ENCODE data around the gene DNAAF5.

The DNAAF5 gene

GRCh38 chr7:707296-708000 is 19.1 kb upstream of the DNAAF5 start:
- DNase-seq (ENCODE audit: low read depth): no peak

GRCh38 chr7:710161-710560 is 16.3 kb upstream of the DNAAF5 start:
- DNase-seq (ENCODE audit: low read depth): no peak

- no peak for DNase-seq (ENCODE audit: low read depth)
Measured at GRCh38 chr7:711093-711921, 15.2 kb upstream of the DNAAF5 start.

- no peak for DNase-seq (ENCODE audit: low read depth)
Measured at GRCh38 chr7:711922-712380, 14.5 kb upstream of the DNAAF5 start.

- no peak for DNase-seq (ENCODE audit: low read depth)
Measured at GRCh38 chr7:712381-713138, 13.9 kb upstream of the DNAAF5 start.

GRCh38 chr7:713139-713457 is 13.4 kb upstream of the DNAAF5 start:
- no peak for DNase-seq (ENCODE audit: low read depth)

- no peak for DNase-seq (ENCODE audit: low read depth)
Measured at GRCh38 chr7:713488-714230, 12.8 kb upstream of the DNAAF5 start.

- DNase-seq (ENCODE audit: low read depth): no peak
Measured at GRCh38 chr7:714251-714671, 12.2 kb upstream of the DNAAF5 start.

GRCh38 chr7:716222-716621 is 10.3 kb upstream of the DNAAF5 start:
- DNase-seq (ENCODE audit: low read depth): no peak

GRCh38 chr7:716636-717035 is 9.9 kb upstream of the DNAAF5 start:
- no peak for DNase-seq (ENCODE audit: low read depth)

- no peak for DNase-seq (ENCODE audit: low read depth)
Measured at GRCh38 chr7:721619-722248, 4.8 kb upstream of the DNAAF5 start.

- no peak for DNase-seq (ENCODE audit: low read depth)
Measured at GRCh38 chr7:723541-723940, 3.0 kb upstream of the DNAAF5 start.

GRCh38 chr7:724298-724697 is 2.2 kb upstream of the DNAAF5 start:
- DNase-seq (ENCODE audit: low read depth): no peak

- DNase-seq (ENCODE audit: low read depth): no peak
Measured at GRCh38 chr7:725223-726005, 1.1 kb upstream of the DNAAF5 start.

- DNase-seq (ENCODE audit: low read depth): no peak
Measured at GRCh38 chr7:726854-727103, 280 bp downstream of the DNAAF5 start.

GRCh38 chr7:727104-727805 is 756 bp downstream of the DNAAF5 start, which contains the start of gene PRKAR1B:
Gene PRKAR1B (minus strand): TSS chr7:727281. CDS start chr7:711505, 15,776 bp downstream.
- DNase-seq (ENCODE audit: low read depth): no peak

GRCh38 chr7:727806-728460 is 1.4 kb downstream of the DNAAF5 start:
- no peak for DNase-seq (ENCODE audit: low read depth)

- no peak for DNase-seq (ENCODE audit: low read depth)
Measured at GRCh38 chr7:728602-729001, 2.1 kb downstream of the DNAAF5 start.

GRCh38 chr7:729140-730000 is 2.9 kb downstream of the DNAAF5 start:
- DNase-seq (ENCODE audit: low read depth): no peak

Measured in HS-5 (cell line).